DOHH2 (cell line): ENCODE measurements around the gene ETS1.

Experiments
- CTCF ChIP-seq: fragments of 200-600 bp; sonication (generic); IDR thresholded peaks from one replicate; pipeline ENCODE4 v1.5.1; 2014; ENCODE audit warnings: antibody characterized with exemption, mild to moderate bottlenecking, low read depth, low read length; ENCODE audit not compliant: poor library complexity, severe bottlenecking
- EZH2phosphoT487 ChIP-seq: fragments of 200-600 bp; sonication (generic); IDR thresholded peaks from 2 replicates; pipeline ENCODE4 v1.6.1; 2017; ENCODE audit warnings: borderline replicate concordance, mild to moderate bottlenecking, antibody characterized with exemption, low read length, moderate library complexity, mixed read lengths

- no peak for TF ChIP-seq CTCF
- TF ChIP-seq EZH2phosphoT487 = no peak
These were observed 6.7 kb downstream of the ETS1 start for GRCh38 chr11:128580612-128581011.
